ENCODE measurements around the gene TUT7. TPM values are rescaled to one million over a fixed set of nuclear protein-coding genes. Genes with fewer than 3 reads are reported as not detected.

TUT7 gene
- total RNA-seq, 1 experiment from 2014 or later, result 37.4 TPM

DNA sequence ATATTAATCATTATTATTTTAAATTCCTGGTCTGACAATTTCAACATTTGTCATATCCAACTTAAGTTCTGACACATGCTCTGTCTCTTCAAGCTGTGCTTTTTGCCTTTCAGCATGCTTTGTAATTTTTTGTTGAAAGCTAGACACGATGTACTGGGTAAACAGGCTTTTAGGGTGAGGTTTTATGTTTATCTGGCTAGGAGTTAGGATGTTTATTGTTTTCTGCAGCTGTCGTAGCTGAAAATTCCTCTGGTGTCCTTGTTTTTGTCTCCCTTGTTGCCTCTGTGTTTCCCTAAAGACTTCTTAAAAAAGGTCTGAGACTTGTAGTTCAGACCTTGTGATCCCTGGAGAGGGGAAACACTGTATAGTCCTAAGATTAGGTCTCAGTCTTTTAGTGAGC lies 20.6 kb downstream of the TUT7 start:
- DNase-seq (ENCODE audit: unreplicated experiment), result no peak
- no peaks in the 10 kb centered on the region for H3K4me1 Mint-ChIP-seq (ENCODE audit: insufficient read depth, unreplicated experiment)
- no peak overlapping the region for H3K4me3 Mint-ChIP-seq (ENCODE audit: unreplicated experiment)
- no peak overlapping the region for H3K27ac Mint-ChIP-seq (ENCODE audit: low read depth, unreplicated experiment)
- CTCF ChIA-PET, result no interaction called here
- H3K27me3 Mint-ChIP-seq (ENCODE audit: insufficient read depth, unreplicated experiment), result no peaks in the 10 kb centered on the region
- POLR2A ChIA-PET, result interaction anchor here (0.7 to 2.3 kb wide), 7 partner anchors 9 to 73 kb away, joined by 4 to 12 read pairs (median 7); no protein-coding TSS in a partner anchor
- H3K36me3 Mint-ChIP-seq (ENCODE audit: insufficient read depth, unreplicated experiment), result peaks cover 96% of the 10 kb centered on the region
- TF ChIP-seq, protein P1, sequence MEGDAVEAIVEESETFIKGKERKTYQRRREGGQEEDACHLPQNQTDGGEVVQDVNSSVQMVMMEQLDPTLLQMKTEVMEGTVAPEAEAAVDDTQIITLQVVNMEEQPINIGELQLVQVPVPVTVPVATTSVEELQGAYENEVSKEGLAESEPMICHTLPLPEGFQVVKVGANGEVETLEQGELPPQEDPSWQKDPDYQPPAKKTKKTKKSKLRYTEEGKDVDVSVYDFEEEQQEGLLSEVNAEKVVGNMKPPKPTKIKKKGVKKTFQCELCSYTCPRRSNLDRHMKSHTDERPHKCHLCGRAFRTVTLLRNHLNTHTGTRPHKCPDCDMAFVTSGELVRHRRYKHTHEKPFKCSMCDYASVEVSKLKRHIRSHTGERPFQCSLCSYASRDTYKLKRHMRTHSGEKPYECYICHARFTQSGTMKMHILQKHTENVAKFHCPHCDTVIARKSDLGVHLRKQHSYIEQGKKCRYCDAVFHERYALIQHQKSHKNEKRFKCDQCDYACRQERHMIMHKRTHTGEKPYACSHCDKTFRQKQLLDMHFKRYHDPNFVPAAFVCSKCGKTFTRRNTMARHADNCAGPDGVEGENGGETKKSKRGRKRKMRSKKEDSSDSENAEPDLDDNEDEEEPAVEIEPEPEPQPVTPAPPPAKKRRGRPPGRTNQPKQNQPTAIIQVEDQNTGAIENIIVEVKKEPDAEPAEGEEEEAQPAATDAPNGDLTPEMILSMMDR (IDR thresholded peaks at IDR 0.05; ENCODE audit: unreplicated experiment), result no peak
- BruUV-seq (replicated peaks), result no TSS peak
- intact Hi-C loops (cut with micrococcal nuclease), result no loop called here
- H3K9me3 Mint-ChIP-seq (ENCODE audit: unreplicated experiment), result no peaks in the 10 kb centered on the region

DNA sequence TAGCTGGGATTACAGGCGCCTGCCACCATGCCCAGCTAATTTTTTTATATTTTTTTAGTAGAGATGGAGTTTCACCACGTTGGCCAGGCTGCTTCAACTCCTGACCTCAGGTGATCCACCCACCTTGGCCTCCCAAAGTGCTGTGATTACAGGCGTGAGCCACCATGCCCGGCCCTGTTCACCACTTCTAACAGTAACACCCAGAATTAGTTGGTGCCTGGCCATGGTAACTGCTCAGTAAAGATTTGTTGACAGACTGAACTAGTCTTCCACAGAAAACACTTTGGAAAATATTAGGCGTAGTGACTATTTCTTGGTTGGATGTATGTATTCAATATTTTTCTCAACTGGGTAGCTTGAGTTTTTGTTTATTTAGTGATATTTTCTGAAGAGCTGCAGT lies 24.0 kb downstream of the TUT7 start:
- ChIA-PET CTCF (interaction anchor here (0.7 kb wide), 1 partner anchor 590 kb away, joined by 3 read pairs; no protein-coding TSS in a partner anchor), POLR2A (interaction anchor here (1.3 kb wide), 1 partner anchor 9 kb away, joined by 8 read pairs; no protein-coding TSS in a partner anchor)
- Mint-ChIP-seq H3K4me3 (ENCODE audit: unreplicated experiment) (no peak overlapping the region), H3K36me3 (ENCODE audit: insufficient read depth, unreplicated experiment) (peaks cover 95% of the 10 kb centered on the region), H3K27ac (ENCODE audit: low read depth, unreplicated experiment) (peak overlapping the region; percentile 35), H3K9me3 (ENCODE audit: unreplicated experiment) (no peaks in the 10 kb centered on the region), H3K27me3 (ENCODE audit: insufficient read depth, unreplicated experiment) (no peaks in the 10 kb centered on the region), H3K4me1 (ENCODE audit: insufficient read depth, unreplicated experiment) (no peaks in the 10 kb centered on the region)
- intact Hi-C loops (cut with micrococcal nuclease), result no loop called here
- TF ChIP-seq, protein P1 (IDR thresholded peaks at IDR 0.05; ENCODE audit: unreplicated experiment), result no peak
- BruUV-seq (replicated peaks), result no TSS peak
- no peak for DNase-seq (ENCODE audit: unreplicated experiment)

DNA sequence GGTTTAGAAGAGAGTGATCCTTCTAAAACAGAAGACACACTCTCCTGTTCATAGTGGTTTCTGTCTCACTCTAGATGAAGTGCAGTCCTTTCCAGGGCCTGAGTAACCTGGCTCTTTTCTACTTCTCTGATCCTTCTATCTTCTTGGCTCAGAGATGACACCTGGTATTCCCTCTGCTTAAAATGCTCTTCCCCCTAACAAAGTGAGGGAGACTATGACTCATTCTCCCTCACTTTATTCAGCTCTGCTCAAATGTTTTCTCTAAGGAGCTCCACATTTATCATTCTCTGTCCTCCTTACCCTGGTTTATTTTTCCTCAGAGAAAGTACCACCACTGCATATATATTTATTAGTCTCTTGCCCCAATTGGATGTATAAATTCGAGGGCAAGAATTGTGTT lies 24.6 kb downstream of the TUT7 start:
- TF ChIP-seq, protein P1 (IDR thresholded peaks at IDR 0.05; ENCODE audit: unreplicated experiment), result no peak
- Mint-ChIP-seq H3K36me3 (ENCODE audit: insufficient read depth, unreplicated experiment) (peaks cover 95% of the 10 kb centered on the region), H3K9me3 (ENCODE audit: unreplicated experiment) (no peaks in the 10 kb centered on the region), H3K27ac (ENCODE audit: low read depth, unreplicated experiment) (peak overlapping the region; percentile 35), H3K27me3 (ENCODE audit: insufficient read depth, unreplicated experiment) (no peaks in the 10 kb centered on the region), H3K4me1 (ENCODE audit: insufficient read depth, unreplicated experiment) (no peaks in the 10 kb centered on the region), H3K4me3 (ENCODE audit: unreplicated experiment) (no peak overlapping the region)
- intact Hi-C loops (cut with micrococcal nuclease), result no loop called here
- DNase-seq (ENCODE audit: unreplicated experiment), result no peak
- ChIA-PET CTCF (no interaction called here), POLR2A (interaction anchor here (1.3 kb wide), 1 partner anchor 8 kb away, joined by 8 read pairs; no protein-coding TSS in a partner anchor)
- BruUV-seq (replicated peaks), result no TSS peak

DNA sequence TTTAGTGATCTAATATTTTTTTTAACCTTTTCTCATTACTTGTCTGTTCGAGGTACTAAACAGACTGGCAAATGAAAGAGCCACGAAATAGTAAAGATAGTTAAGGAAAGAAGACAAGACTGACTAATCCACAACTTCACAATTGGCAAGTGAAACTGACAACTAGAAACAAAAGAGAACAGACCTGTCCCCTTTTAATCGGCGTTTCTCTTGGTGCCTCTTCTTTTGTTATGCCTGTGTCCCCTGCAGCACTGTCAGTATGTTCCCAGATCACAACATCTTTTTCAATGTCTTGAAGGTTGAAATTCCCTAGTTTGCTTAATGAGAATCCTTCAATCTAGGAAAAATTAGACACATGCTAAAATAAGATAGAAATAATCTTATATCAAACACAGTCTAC lies 26.1 kb downstream of the TUT7 start:
- no peaks in the 10 kb centered on the region for H3K27me3 Mint-ChIP-seq (ENCODE audit: insufficient read depth, unreplicated experiment)
- no peak for DNase-seq (ENCODE audit: unreplicated experiment)
- ChIA-PET CTCF (interaction anchor here (0.7 to 1.2 kb wide), 2 partner anchors 13 to 58 kb away, joined by 3 read pairs; no protein-coding TSS in a partner anchor), POLR2A (interaction anchor here (1.0 to 1.2 kb wide), 2 partner anchors 13 to 26 kb away, joined by 3 read pairs; partner anchors contain the start of gene TUT7)
- TF ChIP-seq, protein P1 (IDR thresholded peaks at IDR 0.05; ENCODE audit: unreplicated experiment), result no peak
- BruUV-seq (replicated peaks), result no TSS peak
- H3K27ac Mint-ChIP-seq (ENCODE audit: low read depth, unreplicated experiment), result no peak overlapping the region
- H3K36me3 Mint-ChIP-seq (ENCODE audit: insufficient read depth, unreplicated experiment), result peaks cover 95% of the 10 kb centered on the region
- H3K9me3 Mint-ChIP-seq (ENCODE audit: unreplicated experiment), result no peaks in the 10 kb centered on the region
- H3K4me3 Mint-ChIP-seq (ENCODE audit: unreplicated experiment), result no peak overlapping the region
- H3K4me1 Mint-ChIP-seq (ENCODE audit: insufficient read depth, unreplicated experiment), result peaks cover 5% of the 10 kb centered on the region
- intact Hi-C loops (cut with micrococcal nuclease), result no loop called here

Data from MCF 10A (cell line).